H1 (cell line): ENCODE measurements around the gene COX17. TPM values are rescaled to one million over a fixed set of nuclear protein-coding genes. Genes with fewer than 3 reads are reported as not detected.

Experiments used
- CTCF ChIA-PET: fragments of 300-600 bp; sonication (Branson Sonifier 250); formaldehyde crosslinking; loops from one replicate; lab custom pipeline; 2021; ENCODE audit not compliant: partially characterized antibody; lab: Charles Lee
- POLR2A ChIA-PET: fragments of 300-600 bp; sonication (Branson Sonifier 250); formaldehyde crosslinking; loops from one replicate; lab custom pipeline; 2021; ENCODE audit warnings: inconsistent platforms; ENCODE audit not compliant: partially characterized antibody; lab: Charles Lee
- DNase-seq, 2 experiments: peaks; one replicate each; pipeline versions ENCODE4 v3.0.0 to v3.0.0-alpha.2; 2010 to 2022; ENCODE audit warnings: low spot score in 2 of 2, low read depth in 1 of 2, mixed read lengths in 1 of 2
- FAIRE-seq: peaks from 2 replicates; lab custom pipeline; 2011; peaks lifted over from hg19 to GRCh38; lab: Jason Lieb, UNC
- H2AFZ ChIP-seq: 2 replicates; pipeline ENCODE4 v1.8.1; 2012; ENCODE audit warnings: low read length, inconsistent platforms
- H2AK5ac ChIP-seq: 2 replicates; pipeline ENCODE4 v1.6.1; 2013; ENCODE audit warnings: low read depth, low read length
- H2BK120ac ChIP-seq: replicated peaks from 2 replicates; pipeline ENCODE3; 2013; ENCODE audit warnings: low read depth, low read length, inconsistent platforms
- H2BK12ac ChIP-seq: 2 replicates; pipeline ENCODE4 v1.6.1; 2013; ENCODE audit warnings: low read depth, low read length
- H2BK15ac ChIP-seq: 2 replicates; pipeline ENCODE4 v1.6.1; 2013; ENCODE audit warnings: low read length
- H2BK20ac ChIP-seq: 2 replicates; pipeline ENCODE4 v1.6.1; 2013; ENCODE audit warnings: low read length
- H2BK5ac ChIP-seq: 2 replicates; pipeline ENCODE4 v1.6.1; 2013; ENCODE audit warnings: low read depth, low read length
- H3K14ac ChIP-seq: 2 replicates; pipeline ENCODE4 v1.6.1; 2013; ENCODE audit warnings: inconsistent platforms; ENCODE audit not compliant: insufficient read length
- H3K18ac ChIP-seq: 2 replicates; pipeline ENCODE4 v1.6.1; 2013; ENCODE audit warnings: low read length; ENCODE audit errors: extremely low read depth
- H3K23ac ChIP-seq: 2 replicates; pipeline ENCODE4 v1.6.1; 2013; ENCODE audit warnings: inconsistent platforms; ENCODE audit not compliant: insufficient read length
- H3K23me2 ChIP-seq: 2 replicates; pipeline ENCODE4 v1.6.1; 2013; ENCODE audit warnings: low read depth, low read length
- H3K27ac ChIP-seq: 2 replicates; pipeline ENCODE4 v1.6.1; 2011; ENCODE audit warnings: low read depth, low read length, inconsistent platforms
- H3K27me3 ChIP-seq, 4 experiments: replicated peaks in 1 of 4; 1 replicate in 1 of 4; 2 replicates in 3 of 4; pipeline versions ENCODE4 v1.6.1 to v1.8.1; 2011 to 2013; ENCODE audit warnings: low read length in 3 of 4, mild to moderate bottlenecking in 3 of 4, inconsistent platforms in 2 of 4, mixed read lengths in 2 of 4, moderate library complexity in 1 of 4; ENCODE audit not compliant: control insufficient read depth in 3 of 4, insufficient read depth in 3 of 4; ENCODE audit errors: extremely low read depth in 1 of 4
- H3K36me3 ChIP-seq, 4 experiments: 2 replicates each; pipeline versions ENCODE4 v1.6.1 to v1.8.1; 2011 to 2013; ENCODE audit warnings: mild to moderate bottlenecking in 4 of 4, low read length in 3 of 4, moderate library complexity in 2 of 4, control low read depth in 1 of 4, inconsistent platforms in 1 of 4; ENCODE audit not compliant: insufficient read depth in 4 of 4, control insufficient read depth in 2 of 4
- H3K4ac ChIP-seq: replicated peaks from 2 replicates; pipeline ENCODE3; 2013; ENCODE audit warnings: low read length, low read depth, mixed read lengths, inconsistent platforms; ENCODE audit not compliant: insufficient read length
- H3K4me1 ChIP-seq, 4 experiments: replicated peaks in 1 of 4; 1 replicate in 1 of 4; 2 replicates in 3 of 4; pipeline versions ENCODE4 v1.6.1 to v1.8.1; 2011 to 2013; ENCODE audit warnings: low read length in 3 of 4, inconsistent platforms in 2 of 4, mixed read lengths in 1 of 4; ENCODE audit not compliant: insufficient read depth in 4 of 4, control insufficient read depth in 3 of 4
- H3K4me2 ChIP-seq, 2 experiments: 2 replicates each; pipeline versions ENCODE4 v1.6.1 to v1.8.1; 2011 to 2013; ENCODE audit warnings: low read depth in 2 of 2, low read length in 2 of 2, control low read depth in 1 of 2, inconsistent platforms in 1 of 2, mild to moderate bottlenecking in 1 of 2; ENCODE audit not compliant: insufficient read depth in 1 of 2
- H3K4me3 ChIP-seq, 4 experiments: fragments of 200-600, 300-600 bp in 1 of 4; sonication (generic), shearing (Covaris generic), sonication (Bioruptor Twin) in 1 of 4; 2 replicates each; pipeline versions ENCODE4 v1.5.1 to v1.8.1; 2011 to 2016; ENCODE audit warnings: low read length in 4 of 4, low read depth in 3 of 4, control low read depth in 2 of 4, inconsistent platforms in 2 of 4, mild to moderate bottlenecking in 2 of 4, mixed read lengths in 1 of 4, moderate library complexity in 1 of 4; ENCODE audit not compliant: insufficient read depth in 2 of 4; ENCODE audit errors: extremely low read depth in 1 of 4
- H3K56ac ChIP-seq: replicated peaks from 2 replicates; pipeline ENCODE3; 2013; ENCODE audit warnings: low read depth, mild to moderate bottlenecking, mixed read lengths, low read length, inconsistent platforms; ENCODE audit not compliant: insufficient read length
- H3K79me1 ChIP-seq: 2 replicates; pipeline ENCODE4 v1.6.1; 2013; ENCODE audit warnings: low read depth, low read length, control low read depth
- H3K79me2 ChIP-seq, 2 experiments: 2 replicates each; pipeline versions ENCODE4 v1.6.1 to v1.8.1; 2012 to 2013; ENCODE audit warnings: low read length in 2 of 2, mild to moderate bottlenecking in 2 of 2, inconsistent platforms in 1 of 2; ENCODE audit not compliant: insufficient read depth in 2 of 2, control insufficient read depth in 1 of 2
- H3K9ac ChIP-seq, 4 experiments: replicated peaks in 1 of 4; 1 replicate in 1 of 4; 2 replicates in 3 of 4; pipeline versions ENCODE4 v1.6.1 to v1.8.1; 2011 to 2013; ENCODE audit warnings: low read depth in 3 of 4, low read length in 3 of 4, control low read depth in 2 of 4, mild to moderate bottlenecking in 2 of 4, moderate library complexity in 2 of 4, inconsistent platforms in 1 of 4; ENCODE audit errors: extremely low read depth in 1 of 4
- H3K9me3 ChIP-seq, 2 experiments: 2 replicates each; pipeline versions ENCODE4 v1.6.1 to v1.8.1; 2012 to 2013; ENCODE audit warnings: mild to moderate bottlenecking in 2 of 2, moderate library complexity in 2 of 2, control low read depth in 1 of 2, inconsistent platforms in 1 of 2, low read depth in 1 of 2, low read length in 1 of 2, mixed read lengths in 1 of 2; ENCODE audit not compliant: insufficient read depth in 2 of 2
- H4K20me1 ChIP-seq, 2 experiments: replicated peaks in 1 of 2; 2 replicates each; pipeline versions ENCODE3 to v1.8.1; 2011 to 2013; ENCODE audit warnings: inconsistent platforms in 2 of 2, low read length in 2 of 2, mild to moderate bottlenecking in 1 of 2; ENCODE audit not compliant: insufficient read depth in 2 of 2, control insufficient read depth in 1 of 2
- H4K5ac ChIP-seq: 2 replicates; pipeline ENCODE4 v1.6.1; 2013; ENCODE audit warnings: low read length, low read depth, mixed read lengths, inconsistent platforms; ENCODE audit not compliant: insufficient read length
- H4K8ac ChIP-seq: 2 replicates; pipeline ENCODE4 v1.8.0; 2013; ENCODE audit warnings: mild to moderate bottlenecking, moderate library complexity, low read length, inconsistent platforms; ENCODE audit not compliant: insufficient read depth; ENCODE audit errors: extremely low read depth
- H4K91ac ChIP-seq: replicated peaks from 2 replicates; pipeline ENCODE3; 2013; ENCODE audit warnings: low read length, mixed read lengths, inconsistent platforms; ENCODE audit not compliant: insufficient read length
- ASH2L ChIP-seq: fragments of 200-600, 300-600 bp; sonication (generic); IDR thresholded peaks from one replicate; pipeline ENCODE4 v1.7.1; 2017; ENCODE audit warnings: low read length
- BRCA1 ChIP-seq: IDR thresholded peaks from 2 replicates; pipeline ENCODE4 v1.6.1; 2012; ENCODE audit warnings: low read depth, low read length, improper control_type of control experiment
- CBX8 ChIP-seq: fragments of 300-800, 300-1000 bp; sonication (generic); IDR thresholded peaks from 2 replicates; pipeline ENCODE4 v1.7.1; 2016; ENCODE audit warnings: low read depth, low read length, borderline replicate concordance
- CTBP2 ChIP-seq: IDR thresholded peaks from 2 replicates; pipeline ENCODE4 v1.7.0; 2011; ENCODE audit warnings: borderline replicate concordance, mild to moderate bottlenecking, moderate library complexity, mixed read lengths, low read length; ENCODE audit not compliant: insufficient read depth, insufficient read length
- CTCF ChIP-seq, 3 experiments: IDR thresholded peaks; 1 replicate in 2 of 3; 2 replicates in 1 of 3; pipeline versions ENCODE4 v1.5.1 to v1.6.1; 2011; ENCODE audit warnings: low read length in 3 of 3, mild to moderate bottlenecking in 3 of 3, inconsistent platforms in 2 of 3, low read depth in 1 of 3, moderate library complexity in 1 of 3; ENCODE audit not compliant: insufficient read depth in 1 of 3; ENCODE audit errors: control extremely low read depth in 1 of 3
- RAD21 ChIP-seq, 2 experiments: IDR thresholded peaks in 1 of 2; conservative IDR thresholded peaks in 1 of 2; 2 replicates each; pipeline ENCODE4 v1.6.1; 2011; ENCODE audit warnings: low read depth in 2 of 2, low read length in 2 of 2, improper control_type of control experiment in 1 of 2, inconsistent platforms in 1 of 2, mild to moderate bottlenecking in 1 of 2, moderate library complexity in 1 of 2
- RFX5 ChIP-seq: IDR thresholded peaks from 2 replicates; pipeline ENCODE4 v1.6.1; 2011; ENCODE audit warnings: low read depth, low read length, improper control_type of control experiment, borderline replicate concordance
- RNF2 ChIP-seq: fragments of 200-900, 300-1000 bp; sonication (generic); IDR thresholded peaks from 2 replicates; pipeline ENCODE4 v1.7.1; 2016; ENCODE audit warnings: borderline replicate concordance, low read depth, mild to moderate bottlenecking, antibody characterized with exemption, low read length; ENCODE audit not compliant: poor library complexity, severe bottlenecking; ENCODE audit errors: missing control alignments
- SRF ChIP-seq: IDR thresholded peaks from 2 replicates; pipeline ENCODE4 v1.6.1; 2011; ENCODE audit warnings: mild to moderate bottlenecking, low read depth, low read length, moderate library complexity
- SUZ12 ChIP-seq: fragments of 200-600 bp; sonication (generic); IDR thresholded peaks from 2 replicates; pipeline ENCODE4 v1.6.1; 2012; ENCODE audit warnings: mild to moderate bottlenecking, inconsistent platforms, low read length, moderate library complexity, mixed read lengths
- whole genome bisulfite sequencing, 2 experiments: shearing (Covaris generic) in 1 of 2; methylation state at CpG; one replicate each; pipeline versions ENCODE4 v1.1.6 to v1.1.7; 2013 to 2015; ENCODE audit warnings: low lambda C conversion rate in 2 of 2, mixed read lengths in 2 of 2, inconsistent platforms in 1 of 2, low coverage in 1 of 2, missing lambda C conversion rate in 1 of 2; ENCODE audit not compliant: insufficient replicate concordance in 2 of 2, insufficient coverage in 1 of 2, insufficient read length in 1 of 2; ENCODE audit errors: extremely low coverage in 1 of 2, missing lambda C conversion rate in 1 of 2; 5-methylcytosine and 5-hydroxymethylcytosine counted together
- polyA plus RNA-seq, 7 experiments: library from polyadenylated mRNA; depleted of rRNA in 3 of 7; stranded (reverse) in 5 of 7; unstranded in 2 of 7; fragments of >200 nt in 5 of 7; fragments of 200-250 nt in 2 of 7; gene quantifications; 1 replicate in 5 of 7; 2 replicates in 1 of 7; 4 replicates in 1 of 7; pipeline versions ENCODE4 v1.2.1 to v1.2.3, GENCODE V29; 2011 to 2013; ENCODE audit warnings: missing spikeins in 2 of 7, mixed read lengths in 2 of 7
- total RNA-seq: library from RNA; stranded (reverse); fragmentation: NEBNext Ultra II Directional; extraction: Animal tissue kit (Norgen Biotek cat#: 25700); gene quantifications from 2 replicates; pipeline ENCODE4 v1.2.1, GENCODE V29; 2021

COX17 gene
- total and polyA plus RNA-seq, 2 of the 8 experiments (the other 6 are each of a cell fraction or from before 2014, with no cell fraction given): 34.2 to 43.0 TPM

- Histone ChIP-seq H3K79me1 (no peaks in the 10 kb centered on the region), H4K8ac (no peak overlapping the region), H3K9me3 (no peaks in the 10 kb centered on the region), H2BK5ac (no peak overlapping the region), H3K4me1 (no peaks in the 10 kb centered on the region), H2BK20ac (no peak overlapping the region), H2BK120ac (no peak overlapping the region), H2BK15ac (no peak overlapping the region), H3K18ac (no peak overlapping the region), H3K9ac (no peak overlapping the region), H3K4me2 (no peak overlapping the region), H3K27ac (no peak overlapping the region), H4K91ac (no peak overlapping the region), H3K79me2 (no peaks in the 10 kb centered on the region), H4K20me1 (no peaks in the 10 kb centered on the region), H3K27me3 (no peaks in the 10 kb centered on the region), H4K5ac (no peak overlapping the region), H3K36me3 (peaks cover 0 to 5% (median 1%) of the 10 kb centered on the region in 4 experiments; a peak in 2 of 8 replicates), H3K56ac (no peak overlapping the region), H3K23me2 (no peaks in the 10 kb centered on the region), H3K4me3 (no peak overlapping the region), H3K4ac (no peak overlapping the region), H2BK12ac (no peak overlapping the region), H3K14ac (no peak overlapping the region), H2AFZ (no peak overlapping the region), H2AK5ac (no peak overlapping the region), H3K23ac (no peak overlapping the region)
- CTCF ChIA-PET: interaction anchor here (1.0 to 1.8 kb wide), 3 partner anchors 13 to 104 kb away, joined by 3 to 7 read pairs (median 6); no protein-coding TSS in a partner anchor
- DNase-seq (no peak), FAIRE-seq (no peak)
- 82% methylated on average over 2 of the region's 2 CpGs; no CpG with 5 or more reads in 1 of the 2 experiments for WGBS, 2 experiments
- POLR2A ChIA-PET: interaction anchor here (0.6 to 2.6 kb wide), 4 partner anchors 8 to 500 kb away, joined by 3 to 12 read pairs (median 3); partner anchors contain the start of gene TIMMDC1
- TF ChIP-seq CTCF (IDR thresholded peaks at IDR 0.05; ENCODE audit: control extremely low read depth in 1 of 3, insufficient read depth in 1 of 3, low read depth in 1 of 3, low read length in 3 of 3): no peak
- TF ChIP-seq RNF2: no peak
- TF ChIP-seq SRF: no peak
- TF ChIP-seq BRCA1: no peak
- no peak for TF ChIP-seq RFX5
- TF ChIP-seq CBX8: no peak
- no peak for TF ChIP-seq ASH2L
- TF ChIP-seq SUZ12: no peak
- TF ChIP-seq CTBP2: no peak
- no peak for TF ChIP-seq RAD21 (IDR thresholded peaks at IDR 0.05 in 1 of 2, conservative IDR thresholded peaks at IDR 0.05 in 1 of 2; ENCODE audit: low read depth in 2 of 2, low read length in 2 of 2)
Measured at GRCh38 chr3:119663885-119664284, 13.3 kb downstream of the COX17 start.
